ENCODE measurements around the gene CRY2. TPM values are rescaled to one million over a fixed set of nuclear protein-coding genes. Genes with fewer than 3 reads are reported as not detected.

Gene CRY2
- total and polyA plus RNA-seq, 4 donors: 16.7 to 72.9 (median 33.0) TPM

DNA sequence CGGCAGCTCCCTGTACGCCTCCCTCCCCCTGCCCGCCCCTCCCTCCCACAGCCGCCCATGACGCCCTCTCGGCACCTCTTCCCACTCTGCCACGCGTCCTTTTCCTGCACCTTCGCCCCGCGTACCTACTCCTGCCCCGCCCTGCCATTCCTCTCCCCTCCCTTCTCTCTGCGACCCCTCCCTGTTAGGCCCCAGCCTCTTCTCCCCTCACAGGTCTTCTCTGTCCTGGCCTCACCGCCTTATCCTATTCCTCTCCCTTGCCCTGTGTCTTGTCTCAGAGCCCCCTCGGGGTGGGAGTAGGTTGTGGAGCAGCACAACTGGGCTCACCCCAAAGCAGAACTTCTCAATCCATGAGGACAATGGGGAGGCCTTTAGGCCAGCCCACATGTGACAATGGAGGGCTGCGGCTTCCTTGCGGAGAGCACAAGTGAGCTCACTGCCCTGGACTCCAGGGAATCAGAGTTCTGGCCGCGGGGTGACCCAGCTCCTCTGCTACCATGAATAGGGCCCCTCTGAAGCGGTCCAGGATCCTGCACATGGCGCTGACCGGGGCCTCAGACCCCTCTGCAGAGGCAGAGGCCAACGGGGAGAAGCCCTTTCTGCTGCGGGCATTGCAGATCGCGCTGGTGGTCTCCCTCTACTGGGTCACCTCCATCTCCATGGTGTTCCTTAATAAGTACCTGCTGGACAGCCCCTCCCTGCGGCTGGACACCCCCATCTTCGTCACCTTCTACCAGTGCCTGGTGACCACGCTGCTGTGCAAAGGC lies 41.8 kb upstream of the CRY2 start:
- DNase-seq (ENCODE audit: low spot score): no peak
- Histone ChIP-seq H3K36me3 (ENCODE audit: control insufficient read depth in 4 of 4, insufficient read depth in 3 of 4, low read depth in 1 of 4, low read length in 3 of 4) (peaks cover 4 to 20% (median 8%) of the 10 kb centered on the region in 4 donors), H3K27ac (ENCODE audit: low read depth in 1 of 2, low read length in 2 of 2) (peak overlapping the region; percentile 37 to 97), H3K4me3 (ENCODE audit: low read depth in 1 of 3, low read length in 3 of 3) (peak overlapping the region; percentile 55 to 97 (median 88)), H3K9me3 (ENCODE audit: control insufficient read depth in 4 of 4, low read length in 3 of 4) (no peaks in the 10 kb centered on the region), H3K27me3 (ENCODE audit: control insufficient read depth in 4 of 4, insufficient read depth in 4 of 4, low read length in 3 of 4) (no peaks in the 10 kb centered on the region), H3K4me1 (ENCODE audit: control insufficient read depth in 4 of 4, insufficient read depth in 4 of 4, low read length in 3 of 4) (peaks cover 14 to 52% (median 33%) of the 10 kb centered on the region in 4 donors), H3K9ac (ENCODE audit: low read depth in 1 of 2, low read length in 2 of 2) (peak overlapping the region; percentile 0 to 95)
- TF ChIP-seq RXRA (IDR thresholded peaks at IDR 0.05): no peak
- TF ChIP-seq, protein P1, sequence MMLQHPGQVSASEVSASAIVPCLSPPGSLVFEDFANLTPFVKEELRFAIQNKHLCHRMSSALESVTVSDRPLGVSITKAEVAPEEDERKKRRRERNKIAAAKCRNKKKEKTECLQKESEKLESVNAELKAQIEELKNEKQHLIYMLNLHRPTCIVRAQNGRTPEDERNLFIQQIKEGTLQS (IDR thresholded peaks at IDR 0.05): no peak
- TF ChIP-seq, protein P2, sequence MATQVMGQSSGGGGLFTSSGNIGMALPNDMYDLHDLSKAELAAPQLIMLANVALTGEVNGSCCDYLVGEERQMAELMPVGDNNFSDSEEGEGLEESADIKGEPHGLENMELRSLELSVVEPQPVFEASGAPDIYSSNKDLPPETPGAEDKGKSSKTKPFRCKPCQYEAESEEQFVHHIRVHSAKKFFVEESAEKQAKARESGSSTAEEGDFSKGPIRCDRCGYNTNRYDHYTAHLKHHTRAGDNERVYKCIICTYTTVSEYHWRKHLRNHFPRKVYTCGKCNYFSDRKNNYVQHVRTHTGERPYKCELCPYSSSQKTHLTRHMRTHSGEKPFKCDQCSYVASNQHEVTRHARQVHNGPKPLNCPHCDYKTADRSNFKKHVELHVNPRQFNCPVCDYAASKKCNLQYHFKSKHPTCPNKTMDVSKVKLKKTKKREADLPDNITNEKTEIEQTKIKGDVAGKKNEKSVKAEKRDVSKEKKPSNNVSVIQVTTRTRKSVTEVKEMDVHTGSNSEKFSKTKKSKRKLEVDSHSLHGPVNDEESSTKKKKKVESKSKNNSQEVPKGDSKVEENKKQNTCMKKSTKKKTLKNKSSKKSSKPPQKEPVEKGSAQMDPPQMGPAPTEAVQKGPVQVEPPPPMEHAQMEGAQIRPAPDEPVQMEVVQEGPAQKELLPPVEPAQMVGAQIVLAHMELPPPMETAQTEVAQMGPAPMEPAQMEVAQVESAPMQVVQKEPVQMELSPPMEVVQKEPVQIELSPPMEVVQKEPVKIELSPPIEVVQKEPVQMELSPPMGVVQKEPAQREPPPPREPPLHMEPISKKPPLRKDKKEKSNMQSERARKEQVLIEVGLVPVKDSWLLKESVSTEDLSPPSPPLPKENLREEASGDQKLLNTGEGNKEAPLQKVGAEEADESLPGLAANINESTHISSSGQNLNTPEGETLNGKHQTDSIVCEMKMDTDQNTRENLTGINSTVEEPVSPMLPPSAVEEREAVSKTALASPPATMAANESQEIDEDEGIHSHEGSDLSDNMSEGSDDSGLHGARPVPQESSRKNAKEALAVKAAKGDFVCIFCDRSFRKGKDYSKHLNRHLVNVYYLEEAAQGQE (IDR thresholded peaks at IDR 0.05): no peak
- no peak for TF ChIP-seq FOXA1 (IDR thresholded peaks at IDR 0.05)
- 19% methylated on average over 29 of the region's 29 CpGs for WGBS

DNA sequence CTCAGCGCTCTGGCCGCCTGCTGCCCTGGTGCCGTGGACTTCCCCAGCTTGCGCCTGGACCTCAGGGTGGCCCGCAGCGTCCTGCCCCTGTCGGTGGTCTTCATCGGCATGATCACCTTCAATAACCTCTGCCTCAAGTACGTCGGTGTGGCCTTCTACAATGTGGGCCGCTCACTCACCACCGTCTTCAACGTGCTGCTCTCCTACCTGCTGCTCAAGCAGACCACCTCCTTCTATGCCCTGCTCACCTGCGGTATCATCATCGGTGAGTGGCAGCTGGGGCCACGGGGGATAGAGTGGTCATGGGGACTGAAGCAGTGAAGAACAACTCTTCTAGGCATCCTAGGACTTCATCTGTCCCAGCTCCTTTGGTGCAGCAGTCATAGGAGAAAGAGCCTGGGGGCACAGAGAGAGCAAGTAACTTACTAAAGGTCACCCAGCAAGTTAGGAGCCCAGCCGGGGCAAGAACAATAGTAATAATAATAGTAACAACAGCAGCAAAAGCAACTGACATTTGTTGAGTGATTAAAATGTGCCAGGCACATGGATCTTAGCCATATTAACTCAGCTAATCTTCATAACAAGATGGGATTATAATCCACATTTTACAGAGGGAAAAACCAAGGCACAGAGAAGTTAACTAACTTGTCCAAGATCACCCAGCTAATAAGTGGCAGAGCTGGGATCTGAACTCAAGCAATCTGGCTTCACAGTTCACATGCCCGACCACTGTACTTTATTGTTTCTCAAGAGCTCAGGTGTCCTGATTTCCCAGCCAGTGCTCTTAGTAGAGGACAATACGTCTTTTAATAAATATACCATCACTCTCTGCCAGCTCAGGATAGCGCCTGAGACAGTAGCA lies 41.0 kb upstream of the CRY2 start:
- Histone ChIP-seq H3K27me3 (ENCODE audit: control insufficient read depth in 4 of 4, insufficient read depth in 4 of 4, low read length in 3 of 4) (no peaks in the 10 kb centered on the region), H3K9ac (ENCODE audit: low read depth in 1 of 2, low read length in 2 of 2) (peak overlapping the region; percentile 8 to 95), H3K36me3 (ENCODE audit: control insufficient read depth in 4 of 4, insufficient read depth in 3 of 4, low read depth in 1 of 4, low read length in 3 of 4) (peaks cover 4 to 29% (median 13%) of the 10 kb centered on the region in 4 donors), H3K4me1 (ENCODE audit: control insufficient read depth in 4 of 4, insufficient read depth in 4 of 4, low read length in 3 of 4) (peaks cover 14 to 51% (median 31%) of the 10 kb centered on the region in 4 donors), H3K9me3 (ENCODE audit: control insufficient read depth in 4 of 4, low read length in 3 of 4) (no peaks in the 10 kb centered on the region), H3K27ac (ENCODE audit: low read depth in 1 of 2, low read length in 2 of 2) (peak overlapping the region; percentile 13 to 37), H3K4me3 (ENCODE audit: low read depth in 1 of 3, low read length in 3 of 3) (peak overlapping the region; percentile 55 to 97 (median 88))
- WGBS: 67% methylated on average over 20 of the region's 20 CpGs
- no peak for DNase-seq (ENCODE audit: low spot score)
- TF ChIP-seq FOXA2 (IDR thresholded peaks at IDR 0.05) (no peak), HNF4G (IDR thresholded peaks at IDR 0.05) (no peak), SP1 (IDR thresholded peaks at IDR 0.05) (no peak), TAF1 (conservative IDR thresholded peaks at IDR 0.05) (no peak), JUND (IDR thresholded peaks at IDR 0.05) (no peak), HNF4A (conservative IDR thresholded peaks at IDR 0.05) (no peak), NR2F2 (IDR thresholded peaks at IDR 0.05) (no peak), GABPA (IDR thresholded peaks at IDR 0.05 in 1 of 2, conservative IDR thresholded peaks at IDR 0.05 in 1 of 2) (no peak), YY1 (IDR thresholded peaks at IDR 0.05) (no peak), FOXA1 (IDR thresholded peaks at IDR 0.05) (no peak), RAD21 (IDR thresholded peaks at IDR 0.05) (no peak), RXRA (IDR thresholded peaks at IDR 0.05) (no peak), EGR1 (IDR thresholded peaks at IDR 0.05; ENCODE audit: low read depth in 2 of 2) (no peak)
- TF ChIP-seq, protein P2 (IDR thresholded peaks at IDR 0.05): no peak
- TF ChIP-seq, protein P3, sequence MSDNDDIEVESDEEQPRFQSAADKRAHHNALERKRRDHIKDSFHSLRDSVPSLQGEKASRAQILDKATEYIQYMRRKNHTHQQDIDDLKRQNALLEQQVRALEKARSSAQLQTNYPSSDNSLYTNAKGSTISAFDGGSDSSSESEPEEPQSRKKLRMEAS (IDR thresholded peaks at IDR 0.05): no peak
- TF ChIP-seq, protein P4, sequence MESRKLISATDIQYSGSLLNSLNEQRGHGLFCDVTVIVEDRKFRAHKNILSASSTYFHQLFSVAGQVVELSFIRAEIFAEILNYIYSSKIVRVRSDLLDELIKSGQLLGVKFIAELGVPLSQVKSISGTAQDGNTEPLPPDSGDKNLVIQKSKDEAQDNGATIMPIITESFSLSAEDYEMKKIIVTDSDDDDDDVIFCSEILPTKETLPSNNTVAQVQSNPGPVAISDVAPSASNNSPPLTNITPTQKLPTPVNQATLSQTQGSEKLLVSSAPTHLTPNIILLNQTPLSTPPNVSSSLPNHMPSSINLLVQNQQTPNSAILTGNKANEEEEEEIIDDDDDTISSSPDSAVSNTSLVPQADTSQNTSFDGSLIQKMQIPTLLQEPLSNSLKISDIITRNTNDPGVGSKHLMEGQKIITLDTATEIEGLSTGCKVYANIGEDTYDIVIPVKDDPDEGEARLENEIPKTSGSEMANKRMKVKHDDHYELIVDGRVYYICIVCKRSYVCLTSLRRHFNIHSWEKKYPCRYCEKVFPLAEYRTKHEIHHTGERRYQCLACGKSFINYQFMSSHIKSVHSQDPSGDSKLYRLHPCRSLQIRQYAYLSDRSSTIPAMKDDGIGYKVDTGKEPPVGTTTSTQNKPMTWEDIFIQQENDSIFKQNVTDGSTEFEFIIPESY (IDR thresholded peaks at IDR 0.05): no peak
- TF ChIP-seq, protein P1 (IDR thresholded peaks at IDR 0.05): no peak

All from liver (tissue), 9 donors.